Activated naive CD4-positive, alpha-beta T cell treated with anti-CD3 and anti-CD28 coated beads, Interleukin-2, amount 50 U/mL, for 24 hours (primary cell): ENCODE data around the gene CREBL2.

ENCODE experiments used
- H3K27ac Mint-ChIP-seq: one replicate; pipeline ENCODE4 v1.8.0; 2021; ENCODE audit warnings: mild to moderate bottlenecking, mixed read lengths
- H3K27me3 Mint-ChIP-seq: one replicate; pipeline ENCODE4 v1.8.0; 2021; ENCODE audit warnings: mixed read lengths
- H3K36me3 Mint-ChIP-seq: one replicate; pipeline ENCODE4 v1.8.0; 2021; ENCODE audit warnings: mixed read lengths
- H3K4me1 Mint-ChIP-seq: one replicate; pipeline ENCODE4 v1.8.0; 2021; ENCODE audit warnings: mixed read lengths
- H3K4me3 Mint-ChIP-seq: one replicate; pipeline ENCODE4 v1.8.0; 2021; ENCODE audit warnings: mild to moderate bottlenecking, mixed read lengths
- H3K9me3 Mint-ChIP-seq: one replicate; pipeline ENCODE4 v1.8.0; 2021; ENCODE audit warnings: mixed read lengths

Gene CREBL2

GRCh38 chr12:12669020-12669419 is 57.3 kb downstream of the CREBL2 start:
- no peaks in the 10 kb centered on the region for H3K9me3 Mint-ChIP-seq
- H3K27me3 Mint-ChIP-seq = no peaks in the 10 kb centered on the region
- no peaks in the 10 kb centered on the region for H3K4me1 Mint-ChIP-seq
- no peak overlapping the region for H3K4me3 Mint-ChIP-seq
- no peaks in the 10 kb centered on the region for H3K36me3 Mint-ChIP-seq
- H3K27ac Mint-ChIP-seq = no peak overlapping the region

DNA sequence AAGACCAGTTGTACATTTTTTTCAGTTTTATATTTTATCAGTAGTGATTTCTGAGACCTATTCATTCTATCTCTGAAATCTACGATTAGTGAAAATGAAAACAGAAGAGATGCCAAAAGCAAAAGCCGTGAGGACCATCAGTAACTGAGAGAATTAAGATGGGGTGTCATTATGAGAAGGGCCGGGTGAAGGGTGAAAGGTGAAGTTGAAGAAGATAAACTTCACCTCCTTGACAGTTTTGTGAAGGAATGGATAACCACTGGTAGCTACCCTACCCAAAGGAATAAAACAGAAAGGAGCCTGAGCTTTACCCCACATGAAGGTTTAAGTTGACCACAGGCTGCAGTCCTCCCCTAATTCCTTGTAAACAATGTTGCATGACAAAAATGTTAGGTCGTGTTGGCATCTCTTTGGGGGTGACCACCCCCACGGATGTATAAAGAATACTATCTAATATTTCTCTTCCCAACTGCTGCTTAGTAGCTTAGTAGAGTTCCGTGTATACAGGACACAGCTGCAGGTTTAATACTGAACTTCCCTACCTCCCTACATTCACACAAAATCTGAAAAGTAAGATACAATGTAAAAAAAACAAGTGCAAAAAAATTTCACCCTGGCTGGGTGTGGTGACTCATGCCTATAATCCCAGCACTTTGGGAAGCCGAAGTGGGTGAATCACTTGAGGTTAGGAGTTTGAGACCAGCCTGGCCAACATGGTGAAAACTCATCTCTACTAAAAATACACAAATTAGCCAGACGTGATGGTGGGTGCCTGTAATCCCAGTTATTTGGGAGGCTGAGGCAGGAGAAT is 60.4 kb downstream of the CREBL2 start:
- no peaks in the 10 kb centered on the region for H3K9me3 Mint-ChIP-seq
- H3K27ac Mint-ChIP-seq = no peak overlapping the region

GRCh38 chr12:12673296-12673695 is 61.6 kb downstream of the CREBL2 start:
- no peaks in the 10 kb centered on the region for H3K36me3 Mint-ChIP-seq
- H3K27me3 Mint-ChIP-seq = no peaks in the 10 kb centered on the region
- H3K9me3 Mint-ChIP-seq = no peaks in the 10 kb centered on the region
- H3K27ac Mint-ChIP-seq = no peak overlapping the region
- H3K4me3 Mint-ChIP-seq = no peak overlapping the region
- no peaks in the 10 kb centered on the region for H3K4me1 Mint-ChIP-seq

More for the DNA sequence above, 60.4 kb downstream of the CREBL2 start:
- Mint-ChIP-seq H3K36me3 (no peaks in the 10 kb centered on the region), H3K4me3 (no peak overlapping the region), H3K4me1 (no peaks in the 10 kb centered on the region), H3K27me3 (no peaks in the 10 kb centered on the region)

DNA sequence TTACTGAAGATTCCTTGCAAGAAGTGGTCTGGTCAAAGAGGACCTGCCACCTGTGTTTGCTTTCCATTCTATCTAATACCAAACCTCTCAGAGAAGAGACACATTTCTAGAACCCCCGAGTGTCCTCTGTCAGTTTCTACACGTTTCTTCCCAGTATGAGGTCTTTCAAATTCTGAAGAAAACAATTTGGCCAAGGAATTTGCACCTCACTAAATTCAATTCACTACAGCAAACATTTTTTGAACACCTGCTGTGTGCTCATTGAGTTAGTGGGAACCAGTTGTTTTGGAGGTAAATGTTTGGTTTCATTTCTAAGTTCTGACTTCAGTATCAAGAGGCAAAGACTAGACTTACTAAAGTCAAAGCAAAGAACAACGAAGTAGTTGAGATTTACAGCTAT is 64.9 kb downstream of the CREBL2 start:
- Mint-ChIP-seq H3K36me3 (no peaks in the 10 kb centered on the region), H3K27me3 (no peaks in the 10 kb centered on the region), H3K27ac (no peak overlapping the region), H3K4me1 (no peaks in the 10 kb centered on the region), H3K4me3 (no peak overlapping the region), H3K9me3 (no peaks in the 10 kb centered on the region)

DNA sequence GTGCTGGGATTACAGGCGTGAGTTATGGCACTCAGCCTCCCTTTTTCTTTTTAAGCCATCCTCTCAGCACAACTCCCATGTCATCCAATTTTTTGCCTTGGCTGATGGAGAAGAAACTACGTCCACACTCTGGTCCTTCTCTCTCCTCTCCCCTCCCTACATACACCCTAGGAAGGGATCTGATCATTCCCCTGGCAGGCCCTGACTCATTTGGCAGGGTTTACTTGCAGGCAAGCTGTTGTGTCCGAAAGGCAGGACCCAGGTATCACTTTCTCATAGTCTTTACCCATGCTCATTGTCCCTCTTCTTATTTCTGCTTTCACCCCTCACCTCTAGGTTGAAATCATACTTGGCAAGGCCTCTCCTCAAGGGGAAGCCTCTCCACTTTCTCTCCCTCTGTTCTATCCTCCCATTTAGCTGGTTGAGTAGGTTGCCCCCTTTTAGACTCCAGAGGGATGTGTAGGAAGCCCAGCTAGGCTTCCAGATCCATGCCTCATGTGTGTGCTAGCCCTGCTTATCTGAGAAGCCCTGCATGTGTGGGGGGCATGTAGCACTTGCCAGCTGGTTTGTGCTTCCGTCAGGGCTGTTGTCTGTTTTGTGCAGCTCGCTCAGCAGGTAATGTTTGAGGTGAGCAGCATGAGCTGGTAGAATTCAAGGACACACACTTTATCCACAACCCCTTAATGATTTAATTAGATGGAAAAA is 69.5 kb downstream of the CREBL2 start:
- Mint-ChIP-seq H3K27ac (no peak overlapping the region), H3K27me3 (no peaks in the 10 kb centered on the region), H3K9me3 (no peaks in the 10 kb centered on the region), H3K4me1 (no peaks in the 10 kb centered on the region), H3K4me3 (no peak overlapping the region), H3K36me3 (no peaks in the 10 kb centered on the region)

GRCh38 chr12:12682284-12682683 is 70.6 kb downstream of the CREBL2 start:
- H3K9me3 Mint-ChIP-seq = no peaks in the 10 kb centered on the region
- H3K4me1 Mint-ChIP-seq = no peaks in the 10 kb centered on the region
- H3K36me3 Mint-ChIP-seq = no peaks in the 10 kb centered on the region
- H3K27ac Mint-ChIP-seq = no peak overlapping the region
- H3K4me3 Mint-ChIP-seq = no peak overlapping the region
- H3K27me3 Mint-ChIP-seq = no peaks in the 10 kb centered on the region

GRCh38 chr12:12683136-12683697 is 71.5 kb downstream of the CREBL2 start:
- H3K36me3 Mint-ChIP-seq = peaks cover 3% of the 10 kb centered on the region
- no peaks in the 10 kb centered on the region for H3K9me3 Mint-ChIP-seq
- H3K4me3 Mint-ChIP-seq = no peak overlapping the region
- no peak overlapping the region for H3K27ac Mint-ChIP-seq
- no peaks in the 10 kb centered on the region for H3K27me3 Mint-ChIP-seq
- no peaks in the 10 kb centered on the region for H3K4me1 Mint-ChIP-seq

DNA sequence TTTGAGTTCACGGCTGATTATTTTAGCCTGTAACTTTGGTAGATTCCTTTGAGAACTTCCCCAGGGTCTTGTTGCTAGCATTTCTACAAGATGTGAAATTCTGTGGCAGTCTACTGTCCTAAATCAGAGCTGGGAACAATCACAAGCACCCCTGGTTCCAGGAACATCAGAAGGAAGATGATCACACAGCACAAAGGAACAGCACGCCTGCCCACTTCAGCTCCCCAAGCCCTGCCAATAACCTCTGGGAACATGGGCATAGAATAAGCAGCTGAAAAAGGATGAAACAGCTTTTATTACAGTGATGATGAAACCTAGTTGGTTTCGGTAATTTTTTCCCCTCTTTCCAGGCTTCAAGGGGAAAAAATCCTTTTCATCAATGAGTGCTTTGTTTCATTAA is 72.0 kb downstream of the CREBL2 start:
- Mint-ChIP-seq H3K4me3 (no peak overlapping the region), H3K4me1 (peaks cover 2% of the 10 kb centered on the region), H3K27me3 (no peaks in the 10 kb centered on the region), H3K9me3 (no peaks in the 10 kb centered on the region), H3K36me3 (peaks cover 3% of the 10 kb centered on the region), H3K27ac (no peak overlapping the region)

DNA sequence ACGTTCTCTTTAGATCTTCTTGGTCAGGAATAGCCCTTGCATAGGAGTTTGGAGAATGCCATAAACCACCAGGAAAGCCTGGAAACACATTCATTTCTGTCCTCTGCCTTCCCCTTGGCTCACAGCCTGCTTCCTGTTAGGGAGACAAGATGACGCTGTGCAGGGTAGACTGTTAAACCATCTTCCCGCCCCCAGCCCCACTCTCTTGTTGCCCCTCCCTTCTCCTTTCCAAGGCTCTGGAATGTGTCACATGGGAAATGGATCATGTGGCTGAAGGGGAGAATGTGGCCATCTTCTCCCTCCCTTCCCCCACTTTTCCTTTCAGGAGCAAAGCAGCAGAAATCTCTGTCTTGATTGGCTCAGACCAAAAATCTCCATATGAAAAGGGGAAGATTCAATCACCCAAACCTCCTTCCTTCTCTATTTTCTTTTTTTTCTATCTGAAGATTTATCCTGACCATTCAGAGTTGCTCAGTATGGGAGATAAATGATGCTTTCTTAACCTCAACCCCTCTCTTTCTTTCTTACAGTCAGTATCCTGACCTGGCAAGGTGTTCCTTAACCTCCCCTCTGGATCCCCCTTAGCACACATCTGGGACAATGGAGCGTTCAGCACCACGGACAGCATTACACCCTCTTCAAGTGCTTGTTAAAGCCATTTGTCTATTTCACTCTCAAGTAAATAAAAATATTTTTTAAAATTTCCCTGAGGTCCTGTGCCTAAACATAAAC is 72.9 kb downstream of the CREBL2 start:
- Mint-ChIP-seq H3K36me3 (peaks cover 3% of the 10 kb centered on the region), H3K9me3 (no peaks in the 10 kb centered on the region), H3K27ac (no peak overlapping the region), H3K4me1 (peaks cover 8% of the 10 kb centered on the region), H3K4me3 (no peak overlapping the region), H3K27me3 (no peaks in the 10 kb centered on the region)

DNA sequence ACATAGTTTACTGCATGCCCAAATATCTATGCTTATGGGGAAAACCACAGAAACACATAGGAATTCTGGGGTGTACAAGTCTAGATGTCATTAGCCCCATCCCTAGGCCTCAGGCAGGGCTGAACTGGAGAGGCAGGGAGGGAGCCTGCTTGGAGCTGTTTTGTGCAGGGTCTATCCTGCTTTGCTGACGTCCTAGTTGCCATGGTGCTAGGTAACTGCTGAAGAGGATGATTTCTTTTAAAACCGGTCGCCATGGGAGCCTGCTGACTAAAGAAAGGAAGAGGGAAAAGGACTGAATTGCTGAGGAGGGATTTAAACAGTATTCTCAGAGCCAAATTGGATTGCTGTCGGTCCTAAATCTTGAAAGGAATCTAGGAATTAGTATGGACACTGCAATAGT is 73.6 kb downstream of the CREBL2 start:
- Mint-ChIP-seq H3K27me3 (no peaks in the 10 kb centered on the region), H3K27ac (no peak overlapping the region)

DNA sequence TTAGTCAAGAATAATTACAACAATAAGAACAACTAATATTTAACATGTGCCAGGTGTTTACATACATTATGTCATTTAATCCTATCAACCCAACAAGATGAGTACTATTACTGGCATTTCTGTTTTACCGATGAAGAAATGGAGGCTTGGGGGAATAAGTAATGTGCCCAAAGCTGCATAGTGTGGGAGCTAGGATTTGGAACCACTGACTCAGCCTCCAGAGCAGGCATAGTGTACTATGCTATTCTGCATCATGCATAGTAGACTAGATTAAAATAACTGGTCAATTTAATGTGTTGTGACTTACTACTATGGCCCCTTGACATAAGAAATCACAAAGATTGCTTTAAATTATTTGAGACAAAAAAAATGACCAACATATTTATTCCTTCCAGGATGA is 74.8 kb downstream of the CREBL2 start:
- no peaks in the 10 kb centered on the region for H3K9me3 Mint-ChIP-seq
- peaks cover 3% of the 10 kb centered on the region for H3K36me3 Mint-ChIP-seq
- peaks cover 20% of the 10 kb centered on the region for H3K4me1 Mint-ChIP-seq
- no peaks in the 10 kb centered on the region for H3K27me3 Mint-ChIP-seq
- H3K4me3 Mint-ChIP-seq = no peak overlapping the region
- no peak overlapping the region for H3K27ac Mint-ChIP-seq

More for the DNA sequence above, 73.6 kb downstream of the CREBL2 start:
- H3K4me3 Mint-ChIP-seq = no peak overlapping the region
- H3K4me1 Mint-ChIP-seq = peaks cover 16% of the 10 kb centered on the region
- H3K36me3 Mint-ChIP-seq = peaks cover 3% of the 10 kb centered on the region
- no peaks in the 10 kb centered on the region for H3K9me3 Mint-ChIP-seq

- H3K4me3 Mint-ChIP-seq = no peak overlapping the region
- no peaks in the 10 kb centered on the region for H3K27me3 Mint-ChIP-seq
- H3K36me3 Mint-ChIP-seq = peaks cover 3% of the 10 kb centered on the region
- H3K9me3 Mint-ChIP-seq = no peaks in the 10 kb centered on the region
- H3K4me1 Mint-ChIP-seq = peaks cover 23% of the 10 kb centered on the region
- H3K27ac Mint-ChIP-seq = no peak overlapping the region
Measured at GRCh38 chr12:12686925-12687324, 75.2 kb downstream of the CREBL2 start.

DNA sequence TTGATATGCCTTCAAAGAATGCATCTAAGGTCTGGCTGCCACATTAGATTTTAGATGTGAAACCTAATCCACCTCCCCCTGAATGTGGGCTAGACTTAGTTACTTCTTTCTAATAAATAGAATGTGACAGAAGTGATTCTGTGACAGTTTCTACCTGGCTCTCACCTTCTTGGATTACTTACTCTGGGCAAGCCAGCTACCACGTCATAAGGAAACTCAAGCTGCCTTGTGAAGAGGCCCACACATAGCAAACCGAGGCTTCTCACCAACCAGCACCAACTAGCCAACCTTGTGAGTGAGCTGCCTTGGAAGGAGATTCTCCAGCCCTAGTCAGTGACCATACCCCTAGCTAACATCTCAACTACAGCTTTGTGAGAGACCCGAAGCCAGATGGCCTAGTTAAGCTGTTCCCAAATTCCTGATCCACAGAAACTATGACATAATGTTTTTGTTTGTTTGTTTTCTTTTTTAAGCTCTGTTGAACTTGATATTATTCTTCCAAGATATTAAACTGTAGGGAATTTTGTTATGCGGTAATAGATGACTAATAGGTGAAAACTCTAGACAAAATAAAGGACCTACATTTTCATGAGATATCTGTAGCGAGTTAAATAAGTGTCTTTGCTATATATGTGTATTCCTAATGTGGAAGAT is 78.1 kb downstream of the CREBL2 start:
- Mint-ChIP-seq H3K9me3 (no peaks in the 10 kb centered on the region), H3K27me3 (no peaks in the 10 kb centered on the region), H3K36me3 (peaks cover 3% of the 10 kb centered on the region), H3K4me1 (peaks cover 25% of the 10 kb centered on the region), H3K4me3 (no peak overlapping the region), H3K27ac (no peak overlapping the region)

DNA sequence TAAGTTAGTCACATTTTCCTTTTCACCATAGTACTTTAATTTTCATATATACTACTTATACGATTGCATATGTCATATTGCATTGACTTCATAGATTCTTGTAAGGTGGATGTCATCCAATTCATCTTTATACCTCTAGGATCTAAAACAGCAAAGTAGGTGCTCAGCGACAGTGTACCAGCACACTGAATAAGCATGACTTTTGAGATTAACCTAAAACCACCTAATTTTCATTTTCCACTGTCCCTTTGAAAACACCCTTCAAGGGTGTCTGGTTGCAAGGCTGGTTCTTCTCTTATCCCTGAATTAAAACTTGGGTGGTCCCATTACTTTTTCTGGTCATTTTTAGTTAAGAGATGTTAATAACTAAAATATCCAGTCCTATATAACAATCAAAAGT is 79.9 kb downstream of the CREBL2 start:
- no peaks in the 10 kb centered on the region for H3K9me3 Mint-ChIP-seq
- peaks cover 32% of the 10 kb centered on the region for H3K4me1 Mint-ChIP-seq
- H3K4me3 Mint-ChIP-seq = no peak overlapping the region
- H3K27me3 Mint-ChIP-seq = no peaks in the 10 kb centered on the region
- peaks cover 3% of the 10 kb centered on the region for H3K36me3 Mint-ChIP-seq
- H3K27ac Mint-ChIP-seq = no peak overlapping the region

DNA sequence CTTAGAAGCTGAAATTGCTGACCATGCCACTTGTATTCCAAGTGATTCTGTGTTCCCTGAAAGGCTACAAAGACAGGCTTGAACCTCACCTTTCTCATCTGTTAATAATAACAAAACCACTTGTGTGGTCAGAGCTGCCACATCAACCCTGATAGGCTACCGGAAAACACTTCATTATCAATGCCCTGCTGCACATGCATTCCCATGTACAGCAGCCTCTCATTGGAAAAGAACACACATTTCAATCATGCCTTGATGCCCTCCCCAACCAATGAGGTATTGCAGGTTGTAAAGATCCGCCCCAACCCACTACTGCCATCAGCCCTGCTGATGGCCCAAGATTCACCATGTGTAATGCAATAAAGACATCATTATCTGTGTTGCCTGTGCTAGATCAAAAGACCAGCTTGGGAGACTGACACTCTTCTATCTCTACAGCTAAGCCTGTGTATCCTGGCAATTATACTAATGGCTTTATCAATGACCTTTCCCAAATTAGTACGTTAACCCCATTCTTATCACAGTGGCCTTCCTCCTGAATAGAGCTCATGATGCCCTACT is 81.5 kb downstream of the CREBL2 start:
- Mint-ChIP-seq H3K9me3 (no peaks in the 10 kb centered on the region), H3K36me3 (peaks cover 1% of the 10 kb centered on the region), H3K4me3 (no peak overlapping the region), H3K27me3 (no peaks in the 10 kb centered on the region), H3K4me1 (peaks cover 48% of the 10 kb centered on the region), H3K27ac (no peak overlapping the region)
